ENCODE data around the gene GAGE12H.
"Not testable (repeated sequence)": the region's sequence is repeated elsewhere in the genome, so short reads cannot be mapped to it uniquely, and the experiment has no call there.

Gene GAGE12H, protein sequence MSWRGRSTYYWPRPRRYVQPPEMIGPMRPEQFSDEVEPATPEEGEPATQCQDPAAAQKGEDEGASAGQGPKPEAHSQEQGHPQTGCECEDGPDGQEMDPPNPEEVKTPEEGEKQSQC

DNA sequence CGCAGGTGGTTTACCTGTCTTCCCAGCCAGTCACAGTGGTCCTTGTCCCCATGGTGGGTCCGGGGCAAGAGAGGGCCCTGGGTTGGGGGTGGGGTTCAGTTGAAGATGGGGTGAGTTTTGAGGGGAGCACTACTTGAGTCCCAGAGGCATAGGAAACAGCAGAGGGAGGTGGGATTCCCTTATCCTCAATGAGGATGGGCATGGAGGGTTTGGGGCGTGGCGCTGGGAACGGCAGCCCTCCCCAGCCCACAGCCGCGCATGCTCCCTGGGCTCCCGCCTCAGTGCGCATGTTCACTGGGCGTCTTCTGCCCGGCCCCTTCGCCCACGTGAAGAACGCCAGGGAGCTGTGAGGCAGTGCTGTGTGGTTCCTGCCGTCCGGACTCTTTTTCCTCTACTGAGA lies at the start of gene GAGE12H:
GAGE12H (plus strand) TSS at position 301 of the 400 bp plus-strand sequence. CDS start 1,155 bp downstream, outside the sequence.
- DNase-seq; in situ Hi-C loops (cut with MboI; ENCODE audit: low pct_unique_long_range_greater_than_20kb, low sequenced_read_pairs): not testable (repeated sequence)

DNA sequence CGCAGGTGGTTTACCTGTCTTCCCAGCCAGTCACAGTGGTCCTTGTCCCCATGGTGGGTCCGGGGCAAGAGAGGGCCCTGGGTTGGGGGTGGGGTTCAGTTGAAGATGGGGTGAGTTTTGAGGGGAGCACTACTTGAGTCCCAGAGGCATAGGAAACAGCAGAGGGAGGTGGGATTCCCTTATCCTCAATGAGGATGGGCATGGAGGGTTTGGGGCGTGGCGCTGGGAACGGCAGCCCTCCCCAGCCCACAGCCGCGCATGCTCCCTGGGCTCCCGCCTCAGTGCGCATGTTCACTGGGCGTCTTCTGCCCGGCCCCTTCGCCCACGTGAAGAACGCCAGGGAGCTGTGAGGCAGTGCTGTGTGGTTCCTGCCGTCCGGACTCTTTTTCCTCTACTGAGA lies 47.9 kb upstream of the GAGE12H start, which contains the start of gene GAGE12C:
GAGE12C (plus strand) TSS at position 301 of the 400 bp plus-strand sequence. CDS start 1,155 bp downstream, outside the sequence.
- DNase-seq; in situ Hi-C loops (cut with MboI; ENCODE audit: low pct_unique_long_range_greater_than_20kb, low sequenced_read_pairs): not testable (repeated sequence)

DNA sequence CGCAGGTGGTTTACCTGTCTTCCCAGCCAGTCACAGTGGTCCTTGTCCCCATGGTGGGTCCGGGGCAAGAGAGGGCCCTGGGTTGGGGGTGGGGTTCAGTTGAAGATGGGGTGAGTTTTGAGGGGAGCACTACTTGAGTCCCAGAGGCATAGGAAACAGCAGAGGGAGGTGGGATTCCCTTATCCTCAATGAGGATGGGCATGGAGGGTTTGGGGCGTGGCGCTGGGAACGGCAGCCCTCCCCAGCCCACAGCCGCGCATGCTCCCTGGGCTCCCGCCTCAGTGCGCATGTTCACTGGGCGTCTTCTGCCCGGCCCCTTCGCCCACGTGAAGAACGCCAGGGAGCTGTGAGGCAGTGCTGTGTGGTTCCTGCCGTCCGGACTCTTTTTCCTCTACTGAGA lies 38.3 kb upstream of the GAGE12H start, which contains the start of gene GAGE12D:
GAGE12D (plus strand) TSS at position 301 of the 400 bp plus-strand sequence. CDS start 1,155 bp downstream, outside the sequence.
- in situ Hi-C loops (cut with MboI; ENCODE audit: low pct_unique_long_range_greater_than_20kb, low sequenced_read_pairs); DNase-seq: not testable (repeated sequence)

DNA sequence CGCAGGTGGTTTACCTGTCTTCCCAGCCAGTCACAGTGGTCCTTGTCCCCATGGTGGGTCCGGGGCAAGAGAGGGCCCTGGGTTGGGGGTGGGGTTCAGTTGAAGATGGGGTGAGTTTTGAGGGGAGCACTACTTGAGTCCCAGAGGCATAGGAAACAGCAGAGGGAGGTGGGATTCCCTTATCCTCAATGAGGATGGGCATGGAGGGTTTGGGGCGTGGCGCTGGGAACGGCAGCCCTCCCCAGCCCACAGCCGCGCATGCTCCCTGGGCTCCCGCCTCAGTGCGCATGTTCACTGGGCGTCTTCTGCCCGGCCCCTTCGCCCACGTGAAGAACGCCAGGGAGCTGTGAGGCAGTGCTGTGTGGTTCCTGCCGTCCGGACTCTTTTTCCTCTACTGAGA lies 28.8 kb upstream of the GAGE12H start, which contains the start of gene GAGE12E:
GAGE12E (plus strand) TSS at position 301 of the 400 bp plus-strand sequence. CDS start 1,155 bp downstream, outside the sequence.
- DNase-seq; in situ Hi-C loops (cut with MboI; ENCODE audit: low pct_unique_long_range_greater_than_20kb, low sequenced_read_pairs): not testable (repeated sequence)

DNA sequence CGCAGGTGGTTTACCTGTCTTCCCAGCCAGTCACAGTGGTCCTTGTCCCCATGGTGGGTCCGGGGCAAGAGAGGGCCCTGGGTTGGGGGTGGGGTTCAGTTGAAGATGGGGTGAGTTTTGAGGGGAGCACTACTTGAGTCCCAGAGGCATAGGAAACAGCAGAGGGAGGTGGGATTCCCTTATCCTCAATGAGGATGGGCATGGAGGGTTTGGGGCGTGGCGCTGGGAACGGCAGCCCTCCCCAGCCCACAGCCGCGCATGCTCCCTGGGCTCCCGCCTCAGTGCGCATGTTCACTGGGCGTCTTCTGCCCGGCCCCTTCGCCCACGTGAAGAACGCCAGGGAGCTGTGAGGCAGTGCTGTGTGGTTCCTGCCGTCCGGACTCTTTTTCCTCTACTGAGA lies 19.2 kb upstream of the GAGE12H start, which contains the start of gene GAGE12F:
GAGE12F (plus strand) TSS at position 301 of the 400 bp plus-strand sequence. CDS start 1,155 bp downstream, outside the sequence.
- DNase-seq; in situ Hi-C loops (cut with MboI; ENCODE audit: low pct_unique_long_range_greater_than_20kb, low sequenced_read_pairs): not testable (repeated sequence)

DNA sequence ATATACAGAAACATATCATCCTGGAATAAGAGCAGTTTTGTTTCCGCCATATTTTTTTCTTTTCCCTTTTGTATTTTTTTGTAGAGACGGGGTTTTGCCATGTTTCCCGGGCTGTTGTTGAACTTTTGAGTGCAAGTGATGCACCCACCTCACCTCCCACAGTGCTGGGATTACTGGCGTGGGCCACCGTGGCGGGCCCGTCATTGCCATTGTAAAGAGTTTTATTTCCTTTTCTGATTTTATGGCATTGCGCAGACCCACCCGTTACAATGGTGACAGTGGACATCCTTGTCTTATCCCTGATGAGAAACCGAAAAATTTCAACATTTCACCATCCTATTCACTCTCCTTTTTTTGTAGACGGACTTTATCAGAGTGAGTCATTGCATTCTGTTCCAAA lies 11.0 kb upstream of the GAGE12H start:
- in situ Hi-C loops (cut with MboI; ENCODE audit: low pct_unique_long_range_greater_than_20kb, low sequenced_read_pairs); DNase-seq: not testable (repeated sequence)

DNA sequence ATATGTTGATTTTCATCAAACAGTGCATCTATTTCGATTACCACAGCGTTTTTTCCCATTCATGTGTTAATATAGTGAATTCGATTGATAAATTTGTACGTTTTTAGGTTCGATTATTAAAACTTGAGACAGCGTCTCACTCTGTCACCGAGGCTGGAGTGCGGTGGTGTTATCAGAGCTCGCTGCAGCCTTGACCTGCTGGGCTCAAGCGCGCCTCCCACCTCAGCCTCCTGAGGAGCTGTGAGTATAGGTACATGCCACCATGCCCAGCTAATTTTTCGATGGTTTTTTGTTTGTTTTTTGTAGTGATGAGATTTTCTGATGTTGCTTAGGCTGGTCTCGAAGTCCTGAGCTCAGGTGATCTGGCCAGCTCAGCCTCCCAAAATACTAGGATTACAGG lies 10.6 kb upstream of the GAGE12H start:
- DNase-seq; in situ Hi-C loops (cut with MboI; ENCODE audit: low pct_unique_long_range_greater_than_20kb, low sequenced_read_pairs): not testable (repeated sequence)

DNA sequence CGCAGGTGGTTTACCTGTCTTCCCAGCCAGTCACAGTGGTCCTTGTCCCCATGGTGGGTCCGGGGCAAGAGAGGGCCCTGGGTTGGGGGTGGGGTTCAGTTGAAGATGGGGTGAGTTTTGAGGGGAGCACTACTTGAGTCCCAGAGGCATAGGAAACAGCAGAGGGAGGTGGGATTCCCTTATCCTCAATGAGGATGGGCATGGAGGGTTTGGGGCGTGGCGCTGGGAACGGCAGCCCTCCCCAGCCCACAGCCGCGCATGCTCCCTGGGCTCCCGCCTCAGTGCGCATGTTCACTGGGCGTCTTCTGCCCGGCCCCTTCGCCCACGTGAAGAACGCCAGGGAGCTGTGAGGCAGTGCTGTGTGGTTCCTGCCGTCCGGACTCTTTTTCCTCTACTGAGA lies 9.6 kb upstream of the GAGE12H start, which contains the start of gene GAGE12G:
GAGE12G (plus strand) TSS at position 301 of the 400 bp plus-strand sequence. CDS start 1,155 bp downstream, outside the sequence.
- DNase-seq; in situ Hi-C loops (cut with MboI; ENCODE audit: low pct_unique_long_range_greater_than_20kb, low sequenced_read_pairs): not testable (repeated sequence)

DNA sequence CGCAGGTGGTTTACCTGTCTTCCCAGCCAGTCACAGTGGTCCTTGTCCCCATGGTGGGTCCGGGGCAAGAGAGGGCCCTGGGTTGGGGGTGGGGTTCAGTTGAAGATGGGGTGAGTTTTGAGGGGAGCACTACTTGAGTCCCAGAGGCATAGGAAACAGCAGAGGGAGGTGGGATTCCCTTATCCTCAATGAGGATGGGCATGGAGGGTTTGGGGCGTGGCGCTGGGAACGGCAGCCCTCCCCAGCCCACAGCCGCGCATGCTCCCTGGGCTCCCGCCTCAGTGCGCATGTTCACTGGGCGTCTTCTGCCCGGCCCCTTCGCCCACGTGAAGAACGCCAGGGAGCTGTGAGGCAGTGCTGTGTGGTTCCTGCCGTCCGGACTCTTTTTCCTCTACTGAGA lies 9.4 kb downstream of the GAGE12H start, which contains the start of gene GAGE2A:
GAGE2A (plus strand) TSS at position 301 of the 400 bp plus-strand sequence. CDS start 1,155 bp downstream, outside the sequence.
- in situ Hi-C loops (cut with MboI; ENCODE audit: low pct_unique_long_range_greater_than_20kb, low sequenced_read_pairs); DNase-seq: not testable (repeated sequence)

DNA sequence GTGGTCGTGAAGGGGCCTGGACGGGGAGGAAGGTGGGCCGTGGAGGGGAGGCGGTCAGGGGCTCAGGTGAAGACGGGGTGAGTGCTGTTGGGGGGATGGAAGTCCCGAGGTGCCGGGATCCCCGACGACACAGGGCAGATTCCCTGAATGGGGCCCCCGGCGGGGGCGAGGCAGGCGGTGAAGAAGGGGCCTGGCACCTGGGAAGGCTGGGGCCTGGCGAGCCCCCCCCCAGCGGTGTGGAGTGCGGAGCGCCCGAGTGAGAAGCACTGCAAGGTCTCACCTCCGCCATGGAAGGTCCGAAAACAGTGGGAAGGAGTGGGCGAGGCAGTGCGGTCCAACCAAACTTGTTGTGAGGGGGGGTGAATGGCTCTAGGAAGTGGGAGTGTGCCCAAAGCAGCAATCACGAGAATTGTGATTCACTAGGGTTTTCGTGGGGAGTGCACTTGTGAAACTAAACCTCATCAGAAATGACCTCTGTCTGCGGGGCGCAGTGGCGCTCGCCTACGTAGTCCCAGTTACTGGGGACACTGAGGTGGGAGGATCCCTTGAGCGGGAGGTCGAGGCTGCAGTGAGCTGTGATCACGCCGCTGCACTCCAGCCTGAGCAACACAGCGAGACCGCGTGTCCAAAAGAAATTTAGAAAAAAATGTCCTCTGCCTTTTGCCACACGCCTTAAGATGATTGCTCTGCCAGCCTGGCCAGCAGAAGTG lies 10.2 kb downstream of the GAGE12H start:
- DNase-seq; in situ Hi-C loops (cut with MboI; ENCODE audit: low pct_unique_long_range_greater_than_20kb, low sequenced_read_pairs): not testable (repeated sequence)

DNA sequence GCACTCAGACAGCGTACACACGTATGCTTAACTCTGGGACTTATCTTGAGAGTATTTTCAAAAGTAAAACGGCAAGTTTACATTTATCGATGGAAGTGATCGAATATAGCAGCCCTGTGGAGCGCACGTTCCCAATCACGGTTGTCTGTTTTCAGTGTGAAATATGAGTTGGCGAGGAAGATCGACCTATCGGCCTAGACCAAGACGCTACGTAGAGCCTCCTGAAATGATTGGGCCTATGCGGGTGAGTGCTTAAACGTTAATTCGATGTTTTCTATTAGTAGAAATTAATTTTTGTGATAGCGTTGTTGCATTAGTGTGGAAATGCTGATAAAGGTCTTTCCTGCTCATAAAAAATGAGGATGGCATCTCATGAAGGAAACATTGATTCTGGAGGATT lies 10.7 kb downstream of the GAGE12H start:
- DNase-seq; in situ Hi-C loops (cut with MboI; ENCODE audit: low pct_unique_long_range_greater_than_20kb, low sequenced_read_pairs): not testable (repeated sequence)

DNA sequence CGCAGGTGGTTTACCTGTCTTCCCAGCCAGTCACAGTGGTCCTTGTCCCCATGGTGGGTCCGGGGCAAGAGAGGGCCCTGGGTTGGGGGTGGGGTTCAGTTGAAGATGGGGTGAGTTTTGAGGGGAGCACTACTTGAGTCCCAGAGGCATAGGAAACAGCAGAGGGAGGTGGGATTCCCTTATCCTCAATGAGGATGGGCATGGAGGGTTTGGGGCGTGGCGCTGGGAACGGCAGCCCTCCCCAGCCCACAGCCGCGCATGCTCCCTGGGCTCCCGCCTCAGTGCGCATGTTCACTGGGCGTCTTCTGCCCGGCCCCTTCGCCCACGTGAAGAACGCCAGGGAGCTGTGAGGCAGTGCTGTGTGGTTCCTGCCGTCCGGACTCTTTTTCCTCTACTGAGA lies 19.0 kb downstream of the GAGE12H start, which contains the start of gene GAGE1:
GAGE1 (plus strand) TSS at position 301 of the 400 bp plus-strand sequence. CDS start 1,155 bp downstream, outside the sequence.
- in situ Hi-C loops (cut with MboI; ENCODE audit: low pct_unique_long_range_greater_than_20kb, low sequenced_read_pairs): not testable (repeated sequence)

DNA sequence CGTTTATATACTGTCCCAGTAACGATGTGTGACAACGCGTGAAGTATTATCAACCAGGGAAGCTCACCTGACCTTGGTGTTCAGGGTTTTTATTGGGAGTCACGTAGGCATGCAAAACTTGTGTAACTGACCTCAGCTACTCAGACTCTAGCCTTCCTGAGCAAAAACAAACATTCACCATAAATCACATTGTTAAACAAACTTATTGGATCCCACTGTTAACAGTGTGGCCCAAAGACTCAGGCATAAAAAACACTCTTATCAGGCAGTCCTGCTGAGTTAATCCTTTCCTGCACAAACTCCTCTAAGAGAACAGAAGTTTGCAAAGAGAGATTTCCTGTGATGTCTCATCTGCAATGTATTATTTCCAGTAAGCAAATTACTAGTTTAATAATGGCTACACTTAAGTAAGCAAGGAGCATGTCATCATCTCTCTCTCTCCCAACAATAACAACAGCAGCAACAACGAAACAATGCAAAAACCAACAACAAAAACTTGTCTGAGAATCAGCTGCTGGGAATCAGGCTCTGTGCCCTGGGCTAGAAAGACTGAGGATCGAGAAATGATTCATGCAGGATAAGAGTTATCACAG lies 31.1 kb downstream of the GAGE12H start:
- in situ Hi-C loops (cut with MboI; ENCODE audit: low pct_unique_long_range_greater_than_20kb, low sequenced_read_pairs): no loop called here

More for the DNA sequence above, 19.0 kb downstream of the GAGE12H start, which contains the start of gene GAGE1:
- not testable (repeated sequence) for DNase-seq

DNA sequence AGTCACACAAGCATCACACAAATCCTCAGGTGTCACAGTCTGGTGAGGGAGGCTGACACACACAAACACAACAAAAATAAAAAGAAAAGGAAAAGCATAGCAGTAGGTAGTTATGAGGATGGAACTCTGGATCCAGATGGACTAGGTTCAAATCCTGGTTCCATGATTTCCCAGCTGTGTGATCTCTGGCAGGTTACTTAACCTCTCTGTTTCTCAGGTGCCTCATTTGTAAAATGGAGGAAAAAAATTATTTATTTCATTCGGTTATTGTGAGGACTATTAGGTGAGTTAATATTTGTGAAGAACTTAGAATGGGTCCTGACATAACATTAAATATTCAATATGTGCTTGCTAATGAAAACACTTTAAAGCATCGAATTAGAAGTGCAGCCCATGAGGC lies 38.8 kb downstream of the GAGE12H start:
- no peak for DNase-seq
- in situ Hi-C loops (cut with MboI; ENCODE audit: low pct_unique_long_range_greater_than_20kb, low sequenced_read_pairs): no loop called here

More for the DNA sequence above, 31.1 kb downstream of the GAGE12H start:
- no peak for DNase-seq

DNA sequence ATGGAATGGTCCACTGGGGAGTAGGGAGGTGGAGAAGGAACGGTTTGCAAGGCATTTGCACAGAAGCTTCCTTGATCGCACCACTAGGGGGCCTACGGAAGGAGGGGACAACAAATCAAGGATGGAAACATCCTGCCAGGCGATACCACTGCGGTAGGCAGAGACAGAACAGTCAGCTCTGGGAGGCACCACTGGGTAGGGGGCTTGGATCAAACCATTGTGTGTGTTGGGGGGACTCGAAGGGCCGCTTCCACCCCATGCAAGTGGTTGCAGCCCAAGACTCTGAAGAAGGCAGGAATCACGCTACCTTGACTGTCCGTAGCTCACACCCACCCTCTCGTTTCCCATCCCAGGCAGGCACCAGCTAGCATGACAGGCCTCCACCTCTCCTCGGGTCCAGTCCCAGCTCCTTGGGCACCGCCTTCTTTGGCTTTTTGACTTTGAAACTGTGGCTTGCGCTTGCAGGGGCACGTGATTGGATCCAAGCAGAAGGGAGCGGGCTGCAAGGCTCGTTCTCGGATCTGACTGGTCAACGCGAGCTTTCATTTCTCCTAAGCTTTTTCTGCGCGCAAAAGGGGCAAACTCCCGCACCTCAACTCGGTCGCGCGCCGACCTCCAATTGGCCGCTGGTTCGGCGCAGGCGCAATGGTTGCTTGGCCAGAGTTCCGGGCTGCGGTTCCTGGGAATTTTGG lies 47.5 kb downstream of the GAGE12H start:
- peak; percentile 30 for DNase-seq

More for the DNA sequence above, 47.5 kb downstream of the GAGE12H start:
- in situ Hi-C loops (cut with MboI; ENCODE audit: low pct_unique_long_range_greater_than_20kb, low sequenced_read_pairs): no loop called here
